Lower lobe of right lung (tissue), 2 donors: Measurements from ENCODE around the gene UBXN7. TPM values are rescaled to one million over a fixed set of nuclear protein-coding genes. Genes with fewer than 3 reads are reported as not detected.
"Not testable (repeated sequence)": the region's sequence is repeated elsewhere in the genome, so short reads cannot be mapped to it uniquely, and the experiment has no call there.

Experiments used
- ATAC-seq, 2 donors: fragments of 200-7000 bp; cut with Tn5 transposase; one replicate each; pipeline ENCODE4 v1.9.1; 2020 to 2022; ENCODE audit warnings: mild to moderate bottlenecking in 2 of 2, moderate library complexity in 2 of 2
- DNase-seq: peaks from one replicate; pipeline ENCODE4 v3.0.0-alpha.2; 2020
- H3K27ac ChIP-seq: fragments of 200-600 bp; one replicate; pipeline ENCODE4 v1.8.0; 2022
- H3K27me3 ChIP-seq: fragments of 200-600 bp; one replicate; pipeline ENCODE4 v1.8.0; 2022; ENCODE audit warnings: low read depth
- H3K36me3 ChIP-seq: fragments of 200-600 bp; one replicate; pipeline ENCODE4 v1.8.0; 2022; ENCODE audit warnings: mild to moderate bottlenecking
- H3K4me1 ChIP-seq: fragments of 200-600 bp; one replicate; pipeline ENCODE4 v1.8.0; 2022
- H3K4me3 ChIP-seq: fragments of 200-600 bp; one replicate; pipeline ENCODE4 v1.8.0; 2022; ENCODE audit warnings: mild to moderate bottlenecking
- H3K9me3 ChIP-seq: fragments of 200-600 bp; one replicate; pipeline ENCODE4 v1.8.0; 2022
- intact Hi-C: fragments of 100-400 bp; cut with DNase I; formaldehyde crosslinking; loops from one replicate; pipeline ENCODE4 v1.11.0; 2022
- total RNA-seq: library from RNA; stranded (reverse); fragmentation: NEBNext Ultra II Directional; extraction: Animal tissue kit (Norgen Biotek cat#: 25700); gene quantifications from one replicate; pipeline ENCODE4 v1.2.1, GENCODE V29; 2021
- TF ChIP-seq, protein P1 (sequence below): fragments of 200-600 bp; IDR thresholded peaks from one replicate; pipeline ENCODE4 v1.8.0; 2022; ENCODE audit warnings: antibody characterized with exemption, mild to moderate bottlenecking
- donor health status: DM: no; HTN: yes; CAD: no; lungs with severe emphysema.

The UBXN7 gene
- total RNA-seq, 1 donor from 2014 or later = 56.2 TPM

DNA sequence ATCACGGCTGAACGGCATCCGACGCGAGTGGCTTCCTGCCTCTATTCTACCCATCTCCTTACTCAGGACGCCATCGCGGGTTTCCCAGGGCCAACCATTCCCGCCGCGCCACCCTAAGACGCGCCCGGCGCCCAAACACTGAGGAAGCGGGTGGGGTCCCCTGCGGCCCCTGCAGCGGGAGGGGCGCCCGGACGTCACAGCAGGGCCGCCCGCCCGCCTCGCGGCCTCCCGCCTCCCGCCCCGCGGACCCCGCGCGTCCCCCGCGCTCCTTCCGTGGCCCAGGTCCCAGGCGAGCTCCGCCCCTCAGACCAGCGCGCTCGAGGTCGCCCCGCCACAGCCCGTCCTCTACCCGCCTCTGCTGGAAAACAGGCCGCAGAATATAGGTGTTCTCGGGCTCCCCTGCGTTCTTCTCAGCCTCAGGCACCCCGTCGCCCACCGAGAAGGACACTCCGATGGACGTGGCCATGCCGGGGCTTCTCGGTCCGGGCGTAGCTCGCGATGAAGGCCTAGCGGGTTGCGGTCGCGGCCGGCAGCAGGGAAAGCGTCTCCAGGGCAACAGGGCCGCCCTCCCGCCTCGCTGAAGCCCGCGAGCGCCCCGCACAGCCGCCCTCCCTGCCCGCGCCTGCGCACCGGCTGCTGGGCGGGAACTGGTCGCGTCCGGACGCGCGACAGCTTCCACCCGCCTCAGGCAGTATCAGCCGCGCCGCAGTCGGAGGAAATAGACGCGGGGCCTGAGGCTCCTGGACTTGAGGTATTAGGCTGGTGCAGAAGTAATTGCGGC lies 114.3 kb downstream of the UBXN7 start, which contains the start of gene DYNLT2B:
Gene DYNLT2B (minus strand): TSS at position 554 of the 781 bp plus-strand sequence. CDS start 88 bp downstream, at position 466.
- TF ChIP-seq, protein P1, sequence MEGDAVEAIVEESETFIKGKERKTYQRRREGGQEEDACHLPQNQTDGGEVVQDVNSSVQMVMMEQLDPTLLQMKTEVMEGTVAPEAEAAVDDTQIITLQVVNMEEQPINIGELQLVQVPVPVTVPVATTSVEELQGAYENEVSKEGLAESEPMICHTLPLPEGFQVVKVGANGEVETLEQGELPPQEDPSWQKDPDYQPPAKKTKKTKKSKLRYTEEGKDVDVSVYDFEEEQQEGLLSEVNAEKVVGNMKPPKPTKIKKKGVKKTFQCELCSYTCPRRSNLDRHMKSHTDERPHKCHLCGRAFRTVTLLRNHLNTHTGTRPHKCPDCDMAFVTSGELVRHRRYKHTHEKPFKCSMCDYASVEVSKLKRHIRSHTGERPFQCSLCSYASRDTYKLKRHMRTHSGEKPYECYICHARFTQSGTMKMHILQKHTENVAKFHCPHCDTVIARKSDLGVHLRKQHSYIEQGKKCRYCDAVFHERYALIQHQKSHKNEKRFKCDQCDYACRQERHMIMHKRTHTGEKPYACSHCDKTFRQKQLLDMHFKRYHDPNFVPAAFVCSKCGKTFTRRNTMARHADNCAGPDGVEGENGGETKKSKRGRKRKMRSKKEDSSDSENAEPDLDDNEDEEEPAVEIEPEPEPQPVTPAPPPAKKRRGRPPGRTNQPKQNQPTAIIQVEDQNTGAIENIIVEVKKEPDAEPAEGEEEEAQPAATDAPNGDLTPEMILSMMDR = no peak
- Histone ChIP-seq H3K27me3 (no peaks in the 10 kb centered on the region), H3K27ac (peak within 1 kb of the TSS; percentile 93), H3K36me3 (no peaks in the 10 kb centered on the region), H3K4me3 (peak within 1 kb of the TSS; percentile 88), H3K4me1 (peaks cover 3% of the 10 kb centered on the region), H3K9me3 (no peaks in the 10 kb centered on the region)
- ATAC-seq (peak; percentile 99), DNase-seq (peak; percentile 92)
- intact Hi-C loops = no loop called here

DNA sequence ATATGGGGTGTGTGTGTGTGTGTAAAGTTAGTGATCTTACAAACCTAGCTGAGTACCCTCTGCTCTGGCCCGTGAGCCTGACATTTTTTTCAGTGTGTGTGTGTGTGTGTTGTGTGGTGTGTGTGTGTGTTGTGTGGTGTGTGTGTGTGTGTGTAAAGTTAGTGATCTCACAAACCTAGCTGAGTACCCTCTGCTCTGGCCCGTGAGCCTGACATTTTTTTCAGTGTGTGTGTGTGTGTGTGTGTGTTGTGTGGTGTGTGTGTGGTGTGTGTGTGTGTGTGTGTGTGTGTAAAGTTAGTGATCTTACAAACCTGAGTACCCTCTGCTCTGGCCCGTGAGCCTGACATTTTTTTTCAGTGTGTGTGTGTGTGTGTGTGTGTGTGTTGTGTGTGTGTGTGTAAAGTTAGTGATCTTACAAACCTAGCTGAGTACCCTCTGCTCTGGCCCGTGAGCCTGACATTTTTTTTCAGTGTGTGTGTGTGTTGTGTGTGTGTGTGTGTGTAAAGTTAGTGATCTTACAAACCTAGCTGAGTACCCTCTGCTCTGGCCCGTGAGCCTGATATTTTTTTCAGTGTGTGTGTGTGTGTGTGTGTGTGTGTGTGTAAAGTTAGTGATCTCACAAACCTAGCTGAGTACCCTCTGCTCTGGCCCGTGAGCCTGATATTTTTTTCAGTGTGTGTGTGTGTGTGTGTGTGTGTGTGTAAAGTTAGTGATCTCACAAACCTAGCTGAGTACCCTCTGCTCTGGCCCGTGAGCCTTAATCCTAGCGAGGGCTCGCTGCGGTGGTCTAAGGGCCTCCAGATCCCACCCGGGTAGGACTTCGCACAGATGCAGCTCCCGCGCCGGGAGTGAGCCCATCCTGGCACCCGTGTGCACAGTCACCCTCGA lies 115.2 kb downstream of the UBXN7 start:
- peak overlapping the region; percentile 93 for H3K27ac ChIP-seq
- ATAC-seq, H3K36me3 ChIP-seq, H3K27me3 ChIP-seq, H3K9me3 ChIP-seq, intact Hi-C loops, H3K4me1 ChIP-seq: not testable (repeated sequence)
- peak; percentile 7 for DNase-seq
- peak overlapping the region; percentile 88 for H3K4me3 ChIP-seq

DNA sequence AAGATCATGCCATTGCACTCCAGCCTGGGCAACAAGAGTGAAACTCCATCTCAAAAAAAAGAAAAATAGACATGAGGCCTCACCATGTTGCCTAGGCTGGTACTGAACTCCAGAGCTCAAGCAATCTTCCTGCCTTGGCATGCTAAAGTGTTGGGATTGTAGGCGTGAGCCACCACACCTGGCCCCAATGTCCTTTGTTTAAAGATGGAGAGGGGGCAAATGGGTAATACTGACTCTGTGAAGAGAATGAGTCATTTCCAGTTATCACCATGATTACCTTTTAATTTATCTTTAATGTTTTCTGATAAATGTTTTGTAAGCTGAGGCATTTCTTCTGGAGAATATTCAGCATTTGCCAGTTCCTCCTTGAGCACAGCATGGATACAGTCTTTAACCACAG lies 116.4 kb downstream of the UBXN7 start:
- Histone ChIP-seq H3K9me3 (no peaks in the 10 kb centered on the region), H3K27ac (no peak overlapping the region), H3K4me3 (no peak overlapping the region), H3K27me3 (no peaks in the 10 kb centered on the region), H3K36me3 (no peaks in the 10 kb centered on the region), H3K4me1 (peaks cover 3% of the 10 kb centered on the region)
- ATAC-seq (no peak), DNase-seq (peak; percentile 2)
- intact Hi-C loops = no loop called here
- TF ChIP-seq, protein P1 = no peak

DNA sequence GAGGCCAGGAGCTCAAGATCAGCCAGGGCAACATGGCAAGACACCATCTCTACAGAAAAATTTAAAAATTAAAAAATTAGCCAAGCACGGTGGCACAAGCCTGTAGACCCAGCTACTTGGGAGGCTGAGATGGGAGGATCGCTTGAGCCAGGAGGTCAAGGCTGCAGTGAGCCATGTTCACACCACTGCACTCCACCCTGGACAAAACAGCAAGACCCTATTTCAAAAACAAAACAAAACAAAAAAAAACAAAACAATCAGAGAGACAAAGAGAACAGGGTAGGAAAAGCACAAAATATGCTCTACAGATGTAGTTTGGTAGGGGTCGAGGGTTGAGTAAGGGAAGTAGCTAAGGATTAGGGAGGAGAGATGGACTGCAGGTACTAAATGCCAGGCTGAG lies 117.6 kb downstream of the UBXN7 start:
- no peak for ATAC-seq
- Histone ChIP-seq H3K27me3 (no peaks in the 10 kb centered on the region), H3K36me3 (no peaks in the 10 kb centered on the region), H3K9me3 (no peaks in the 10 kb centered on the region), H3K27ac (no peak overlapping the region), H3K4me1 (peaks cover 3% of the 10 kb centered on the region), H3K4me3 (no peak overlapping the region)
- intact Hi-C loops = no loop called here
- DNase-seq = peak; percentile 0
- TF ChIP-seq, protein P1 = no peak

DNA sequence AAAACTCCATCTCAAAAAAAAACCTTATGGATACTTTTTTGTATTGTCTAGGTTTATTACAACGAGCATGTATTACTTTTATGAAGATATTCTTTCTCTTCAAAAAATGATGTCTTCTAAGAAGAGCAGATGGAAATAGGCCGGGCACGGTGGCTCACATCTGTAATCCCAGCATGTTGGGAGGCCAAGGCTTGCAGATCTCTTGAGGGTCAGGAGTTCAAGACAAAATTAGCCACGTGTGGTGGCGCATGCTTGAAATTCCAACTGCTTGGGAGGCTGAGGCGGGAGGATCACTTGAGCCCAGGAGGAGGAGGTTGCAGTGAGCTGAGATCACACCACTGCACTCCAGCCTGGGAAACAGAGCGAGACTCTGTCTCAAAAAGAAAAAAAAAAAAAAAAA lies 118.1 kb downstream of the UBXN7 start:
- H3K4me3 ChIP-seq, H3K4me1 ChIP-seq, H3K36me3 ChIP-seq, H3K27ac ChIP-seq, intact Hi-C loops, ATAC-seq, H3K9me3 ChIP-seq, H3K27me3 ChIP-seq: not testable (repeated sequence)
- DNase-seq = peak; percentile 31

DNA sequence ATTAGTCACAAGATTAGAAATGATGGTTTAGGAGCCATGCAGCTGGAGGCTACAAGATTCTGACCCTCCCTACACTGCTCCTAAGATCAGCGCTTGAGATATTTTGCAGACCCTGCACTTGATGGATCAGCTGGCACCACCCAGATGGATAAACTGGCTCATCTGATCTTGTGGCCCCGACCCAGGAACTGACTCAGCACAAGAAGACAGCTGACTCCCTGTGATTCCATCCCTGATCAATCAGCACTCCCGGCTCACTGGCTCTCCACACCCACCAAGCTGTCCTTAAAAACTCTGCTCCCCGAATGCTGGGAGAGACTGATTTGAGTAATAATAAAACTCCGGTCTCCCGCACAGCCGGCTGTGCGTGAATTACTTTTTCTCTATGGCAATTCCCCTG lies 129.3 kb downstream of the UBXN7 start:
- intact Hi-C loops, DNase-seq, H3K27ac ChIP-seq, H3K4me1 ChIP-seq, H3K9me3 ChIP-seq, H3K4me3 ChIP-seq, H3K27me3 ChIP-seq, H3K36me3 ChIP-seq, ATAC-seq: not testable (repeated sequence)

DNA sequence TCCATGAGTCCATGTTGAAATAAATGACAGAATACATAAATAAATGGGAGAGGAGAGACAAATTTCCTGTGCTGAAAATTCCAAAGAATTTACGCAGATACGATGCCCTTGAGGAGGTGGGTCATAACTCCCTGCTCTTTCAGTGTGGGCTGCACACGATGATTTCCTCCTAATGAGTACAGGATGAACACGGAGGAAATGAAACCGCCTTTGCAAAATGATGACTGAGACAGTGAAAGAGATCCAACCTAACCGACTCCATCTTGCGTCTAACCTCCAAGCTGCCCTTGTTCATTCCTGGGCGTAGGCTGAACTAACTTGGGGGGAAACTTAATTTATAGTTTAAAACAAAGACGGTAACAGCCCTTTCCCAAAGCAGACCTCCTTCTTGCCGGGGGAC lies 129.7 kb downstream of the UBXN7 start:
- ATAC-seq, H3K4me1 ChIP-seq, H3K4me3 ChIP-seq, H3K9me3 ChIP-seq, H3K36me3 ChIP-seq, intact Hi-C loops, DNase-seq, H3K27me3 ChIP-seq, H3K27ac ChIP-seq: not testable (repeated sequence)
